K562 (cell line): ENCODE measurements around the gene MMS19. TPM values are rescaled to one million over a fixed set of nuclear protein-coding genes. Genes with fewer than 3 reads are reported as not detected.
A peak's percentile ranks its signal among the peaks of the same experiment; 100 is the strongest.

ENCODE experiments used
- ATAC-seq: fragments of 200-7000 bp; cut with Tn5 transposase; 3 replicates; pipeline ENCODE4 v1.9.1; 2020; ENCODE audit warnings: moderate library complexity
- Bru-seq: library from RNA; stranded (reverse); fragments of 400-500 nt; gene quantifications from one replicate; lab custom pipeline; 2021; lab: Mats Ljungman, UMichigan
- BruChase-seq, 2 experiments: library from RNA; stranded (reverse); fragments of 400-500 nt; gene quantifications; one replicate each; lab custom pipeline; 2021; lab: Mats Ljungman, UMichigan
- BruUV-seq: library from RNA; stranded (reverse); fragments of 400-500 nt; replicated peaks from 2 replicates; lab custom pipeline; 2021; lab: Mats Ljungman, UMichigan
- CTCF ChIA-PET: fragments of 300-600 bp; formaldehyde crosslinking; extraction: SDS; loops from one replicate; lab custom pipeline; 2021; ENCODE audit warnings: low intra/inter-chr PET ratio; lab: Yijun Ruan, JAX
- POLR2A ChIA-PET: fragments of 300-600, 350-650 bp; sonication (Branson Sonifier 250); formaldehyde crosslinking; extraction: SDS; loops from one replicate; lab custom pipeline; 2021; ENCODE audit warnings: antibody characterized with exemption, inconsistent platforms; lab: Yijun Ruan, JAX
- DNase-seq, 4 experiments: peaks; one replicate each; pipeline versions ENCODE4 v3.0.0 to v3.0.0-alpha.2; 2011 to 2018; ENCODE audit warnings: low spot score in 3 of 4, mixed read lengths in 3 of 4; ENCODE audit errors: extremely low read depth in 1 of 4
- FAIRE-seq: peaks from 2 replicates; lab custom pipeline; 2011; peaks lifted over from hg19 to GRCh38; lab: Jason Lieb, UNC
- H2AFZ ChIP-seq: 2 replicates; pipeline ENCODE4 v1.6.0; 2011; ENCODE audit warnings: low read depth, low read length, control low read depth, inconsistent platforms
- H3K27ac ChIP-seq: fragments of 200-600 bp; 3 replicates; pipeline ENCODE4 v1.8.0; 2011; ENCODE audit warnings: low read depth, mild to moderate bottlenecking, control low read depth, inconsistent platforms, low read length, moderate library complexity, mixed read lengths; ENCODE audit errors: extremely low read depth
- H3K27me3 ChIP-seq, 2 experiments: fragments of 300-600 bp in 1 of 2; 2 replicates in 1 of 2; 3 replicates in 1 of 2; pipeline versions ENCODE4 v1.6.0 to v1.8.0; 2011; ENCODE audit warnings: inconsistent platforms in 2 of 2, low read length in 2 of 2, mild to moderate bottlenecking in 1 of 2, mixed read lengths in 1 of 2, moderate library complexity in 1 of 2; ENCODE audit not compliant: control insufficient read depth in 2 of 2, insufficient read depth in 2 of 2
- H3K36me3 ChIP-seq: fragments of 300-600 bp; 3 replicates; pipeline ENCODE4 v1.8.0; 2011; ENCODE audit warnings: mild to moderate bottlenecking, low read length, inconsistent platforms; ENCODE audit not compliant: control insufficient read depth, insufficient read depth
- H3K4me1 ChIP-seq, 2 experiments: fragments of 200-600 bp in 1 of 2; replicated peaks in 1 of 2; 2 replicates in 1 of 2; 3 replicates in 1 of 2; pipeline versions ENCODE4 v1.5.1 to v1.8.0; 2011; ENCODE audit warnings: inconsistent platforms in 2 of 2, low read length in 2 of 2, mild to moderate bottlenecking in 1 of 2, mixed read lengths in 1 of 2, moderate library complexity in 1 of 2; ENCODE audit not compliant: control insufficient read depth in 2 of 2, insufficient read depth in 2 of 2
- H3K4me2 ChIP-seq: 2 replicates; pipeline ENCODE4 v1.6.1; 2011; ENCODE audit warnings: low read length, control low read depth, inconsistent platforms, mixed read lengths; ENCODE audit not compliant: insufficient read depth
- H3K4me3 ChIP-seq: fragments of 200-600 bp; sonication (generic), shearing (Covaris generic); 2 replicates; pipeline ENCODE4 v1.5.1; 2016; ENCODE audit warnings: control low read depth, inconsistent platforms
- H3K79me2 ChIP-seq: fragments of 200-600 bp; 3 replicates; pipeline ENCODE4 v1.8.0; 2011; ENCODE audit warnings: low read length, inconsistent platforms; ENCODE audit not compliant: control insufficient read depth, insufficient read depth
- H3K9ac ChIP-seq, 2 experiments: 2 replicates each; pipeline versions ENCODE4 v1.6.0 to v1.6.1; 2011; ENCODE audit warnings: low read depth in 2 of 2, low read length in 2 of 2, control low read depth in 1 of 2, inconsistent platforms in 1 of 2, mild to moderate bottlenecking in 1 of 2, mixed read lengths in 1 of 2; ENCODE audit not compliant: insufficient read depth in 1 of 2
- H3K9me1 ChIP-seq: one replicate; pipeline ENCODE4 v1.6.0; 2011; ENCODE audit warnings: inconsistent platforms, mild to moderate bottlenecking, low read length, moderate library complexity; ENCODE audit not compliant: control insufficient read depth, insufficient read depth
- H3K9me3 ChIP-seq: replicated peaks from 2 replicates; pipeline ENCODE4 v1.5.1; 2011; ENCODE audit warnings: low read depth, low read length, inconsistent platforms; ENCODE audit not compliant: control insufficient read depth, insufficient read depth
- H4K20me1 ChIP-seq: replicated peaks from 2 replicates; pipeline ENCODE4 v1.6.1; 2011; ENCODE audit warnings: low read length, inconsistent platforms, mixed read lengths; ENCODE audit not compliant: control insufficient read depth, insufficient read depth
- ESRRB ChIP-seq: fragments of 250-450 bp; sonication (Bioruptor Pico); IDR thresholded peaks from 2 replicates; pipeline ENCODE4 v1.5.0; 2020; ENCODE audit warnings: mild to moderate bottlenecking, moderate library complexity, borderline replicate concordance
- HDGF ChIP-seq: fragments of 450-650 bp; IDR thresholded peaks from 2 replicates; pipeline ENCODE4 v1.6.1; 2016
- HMBOX1 ChIP-seq: sonication (generic); IDR thresholded peaks from 2 replicates; pipeline ENCODE4 v1.6.1; 2016
- NFE2L1 ChIP-seq: fragments of 450-650 bp; IDR thresholded peaks from 2 replicates; pipeline ENCODE4 v1.6.1; 2016; ENCODE audit warnings: missing genetic modification characterization, low read depth, mild to moderate bottlenecking, missing compliant biosample characterization, moderate library complexity, borderline replicate concordance
- NFIC ChIP-seq: fragments of 450-650 bp; IDR thresholded peaks from 2 replicates; pipeline ENCODE4 v1.6.1; 2017; ENCODE audit warnings: mild to moderate bottlenecking, inconsistent platforms
- POLR2A ChIP-seq: fragments of 450-650 bp; conservative IDR thresholded peaks from 2 replicates; pipeline ENCODE4 v1.6.1; 2016
- POLR2G ChIP-seq: fragments of 200-400 bp; formaldehyde crosslinking; IDR thresholded peaks from 2 replicates; pipeline ENCODE4 v1.6.1; 2017; ENCODE audit warnings: low read depth, mild to moderate bottlenecking, antibody characterized with exemption, low read length, moderate library complexity
- RBFOX2 ChIP-seq: fragments of 200-400 bp; formaldehyde crosslinking; IDR thresholded peaks from 2 replicates; pipeline ENCODE4 v1.6.1; 2017; ENCODE audit warnings: low read depth, mild to moderate bottlenecking, low read length, moderate library complexity
- SAP30 ChIP-seq: fragments of 200-600 bp; sonication (generic); IDR thresholded peaks from 2 replicates; pipeline ENCODE4 v1.6.1; 2012; ENCODE audit warnings: borderline replicate concordance, low read depth, mild to moderate bottlenecking, moderate library complexity, low read length, control low read depth, inconsistent platforms; ENCODE audit not compliant: insufficient read depth, poor library complexity, severe bottlenecking
- WGBS: fragments of 100-300 bp; shearing (Covaris generic); methylation state at CpG from one replicate; pipeline ENCODE4 v1.1.6; 2016; ENCODE audit warnings: low coverage, mixed read lengths; ENCODE audit not compliant: insufficient coverage; ENCODE audit errors: missing lambda C conversion rate; 5-methylcytosine and 5-hydroxymethylcytosine counted together
- in situ Hi-C: fragments of 300-500 bp; cut with MboI; formaldehyde crosslinking; loops from 4 replicates; pipeline ENCODE4 v1.15.0; 2018; ENCODE audit warnings: inconsistent platforms, mixed read lengths
- intact Hi-C: fragments of 100-400 bp; cut with micrococcal nuclease; formaldehyde crosslinking; loops from 2 replicates; pipeline ENCODE4 v1.14.2; 2022
- long read RNA-seq, 3 experiments: library from polyadenylated mRNA in 2 of 3; library from RNA in 1 of 3; unstranded in 2 of 3; stranded (forward) in 1 of 3; transcript quantifications; one replicate each; pipeline ENCODE4 v2.0.0, GENCODE V29; 2019 to 2022
- polyA minus RNA-seq, 3 experiments: library from RNA; depleted of rRNA, polyadenylated mRNA; stranded (reverse); fragments of >200 nt; gene quantifications; 2 replicates each; pipeline ENCODE4 v1.2.3, GENCODE V29; 2011
- polyA plus RNA-seq, 8 experiments: library from polyadenylated mRNA; depleted of rRNA in 4 of 8; stranded (reverse) in 5 of 8; unstranded in 3 of 8; fragments of >200 nt; fragmentation: Nextera tagmentation in 2 of 8; fragmentation: Illumina TruSeq in 1 of 8; extraction: Ambion mirVana in 2 of 8; extraction: Trizol in 1 of 8; gene quantifications; 2 replicates each; pipeline versions ENCODE4 v1.2.1 to v1.2.3, GENCODE V29; 2011 to 2014; ENCODE audit warnings: inconsistent platforms in 1 of 8, missing spikeins in 1 of 8
- total RNA-seq, 7 experiments: library from RNA; depleted of rRNA in 6 of 7; stranded (reverse); fragments of >200 nt in 6 of 7; fragmentation: Illumina TruSeq in 2 of 7; extraction: Trizol in 2 of 7; gene quantifications; 2 replicates each; pipeline versions ENCODE4 v1.2.1 to v1.2.3, GENCODE V29; 2011 to 2021; ENCODE audit warnings: low replicate concordance in 1 of 7
- TF ChIP-seq, protein P1 (sequence below): fragments of 450-650 bp; formaldehyde crosslinking; IDR thresholded peaks from 2 replicates; pipeline ENCODE4 v1.4.0; 2022; ENCODE audit warnings: mild to moderate bottlenecking, moderate library complexity
- TF ChIP-seq, protein P2 (sequence below): fragments of 200-400 bp; formaldehyde crosslinking; IDR thresholded peaks from 2 replicates; pipeline ENCODE4 v1.6.1; 2017; ENCODE audit warnings: mild to moderate bottlenecking, low read depth, low read length, moderate library complexity

Gene MMS19
- total RNA-seq (2011; cell fraction: chromatin; rRNA removed; ENCODE audit: low replicate concordance), result 168 and 315 TPM in 2 replicates
- total RNA-seq (2011; cell fraction: nucleolus; rRNA removed), result 168 and 191 TPM in 2 replicates
- total RNA-seq (2011; cell fraction: nucleoplasm; rRNA removed), result 147 and 149 TPM in 2 replicates
- total RNA-seq (2014; rRNA removed) (68.9 and 74.1 TPM in 2 replicates), total RNA-seq (2014; rRNA removed; fragmentation: Illumina TruSeq; extraction: Trizol) (51.3 and 60.4 TPM in 2 replicates), total RNA-seq (2015; rRNA removed; fragmentation: Illumina TruSeq; extraction: Trizol) (52.8 and 56.3 TPM in 2 replicates), total RNA-seq (2021) (70.6 and 75.6 TPM in 2 replicates), polyA plus RNA-seq (2011; rRNA removed) (110 and 113 TPM in 2 replicates), polyA plus RNA-seq (2014; fragmentation: Illumina TruSeq; extraction: Trizol) (61.1 and 62.1 TPM in 2 replicates), polyA plus RNA-seq (2014; fragmentation: Nextera tagmentation; extraction: Ambion mirVana) (10 to 100 TPM; 40.1 to 62.9 TPM), polyA plus RNA-seq (2014; rRNA removed) (71.7 and 74.6 TPM in 2 replicates), polyA minus RNA-seq (2011; rRNA and poly(A)+ RNA removed) (119 and 129 TPM in 2 replicates), Bru-seq, nascent RNA (percentile 77 among the genes with signal in this experiment), BruChase-seq, experiment 1, labeled RNA remaining after a 2-hour chase (percentile 78 among the genes with signal in this experiment), BruChase-seq, experiment 2, labeled RNA remaining after a 6-hour chase (percentile 76 among the genes with signal in this experiment)
- 113 and 145 TPM in 2 replicates for polyA plus RNA-seq (2011; cell fraction: cytosol; rRNA removed)
- polyA plus RNA-seq (2011; cell fraction: nucleus; rRNA removed), result 256 and 261 TPM in 2 replicates
- polyA plus RNA-seq (2012), result 42.5 and 45.3 TPM in 2 replicates
- polyA minus RNA-seq (2011; cell fraction: cytosol; rRNA and poly(A)+ RNA removed), result 48.5 and 68.5 TPM in 2 replicates
- polyA minus RNA-seq (2011; cell fraction: nucleus; rRNA and poly(A)+ RNA removed), result 67.3 and 95.6 TPM in 2 replicates
- long read RNA-seq, experiment 1, transcript MMS19-209 (31 exons, 3,797 nt), result major isoform, 11 of 84 reads
- long read RNA-seq, experiment 1, partial matches to known transcripts, result 52 of 84 reads
- long read RNA-seq, experiment 1, other reads (novel, unspliced or antisense), result 19 of 84 reads
- long read RNA-seq, experiment 2, transcript MMS19-209 (31 exons, 3,797 nt), result major isoform, 9 of 58 reads
- long read RNA-seq, experiment 2, partial matches to known transcripts, result 19 of 58 reads
- long read RNA-seq, experiment 2, other reads (novel, unspliced or antisense), result 28 of 58 reads
- long read RNA-seq, experiment 3, partial matches to known transcripts, result 2 of 8 reads
- long read RNA-seq, experiment 3, other reads (novel, unspliced or antisense), result 4 of 8 reads

- ChIA-PET CTCF (no interaction called here), POLR2A (interaction anchor here (0.8 to 1.4 kb wide), 3 partner anchors 10 to 41 kb away, joined by 4 to 8 read pairs (median 4); no protein-coding TSS in a partner anchor)
- Histone ChIP-seq H4K20me1 (peaks cover 16% of the 10 kb centered on the region; the same call in 1 of the 2 replicates), H3K79me2 (peaks cover 49% of the 10 kb centered on the region), H3K9ac (peak within 1 kb of the TSS; percentile 94), H3K4me1 (peaks cover 5 to 30% of the 10 kb centered on the region in 2 experiments; a peak in 4 of 5 replicates), H3K36me3 (peaks cover 23% of the 10 kb centered on the region; the same call in 2 of the 3 replicates), H3K27ac (peak within 1 kb of the TSS; percentile 94), H2AFZ (peak within 1 kb of the TSS; percentile 94), H3K9me3 (no peaks in the 10 kb centered on the region), H3K9me1 (no peaks in the 10 kb centered on the region), H3K4me3 (peak within 1 kb of the TSS; percentile 97), H3K27me3 (peaks cover 6 to 23% of the 10 kb centered on the region in 2 experiments; a peak in 3 of 5 replicates), H3K4me2 (peak within 1 kb of the TSS; percentile 91)
- BruUV-seq, result no TSS peak
- peak; percentile 95 to 97 (median 95) for DNase-seq
- ATAC-seq, result peak; percentile 91
- 0% methylated on average over 19 of the region's 73 CpGs for WGBS
- FAIRE-seq, result peak; percentile 85
- in situ Hi-C loops, result no loop called here
- intact Hi-C loops, result no loop called here
- TF ChIP-seq POLR2A, result peak; percentile 90
- no peak for TF ChIP-seq HMBOX1
- peak; percentile 97 for TF ChIP-seq POLR2G
- TF ChIP-seq, protein P1, sequence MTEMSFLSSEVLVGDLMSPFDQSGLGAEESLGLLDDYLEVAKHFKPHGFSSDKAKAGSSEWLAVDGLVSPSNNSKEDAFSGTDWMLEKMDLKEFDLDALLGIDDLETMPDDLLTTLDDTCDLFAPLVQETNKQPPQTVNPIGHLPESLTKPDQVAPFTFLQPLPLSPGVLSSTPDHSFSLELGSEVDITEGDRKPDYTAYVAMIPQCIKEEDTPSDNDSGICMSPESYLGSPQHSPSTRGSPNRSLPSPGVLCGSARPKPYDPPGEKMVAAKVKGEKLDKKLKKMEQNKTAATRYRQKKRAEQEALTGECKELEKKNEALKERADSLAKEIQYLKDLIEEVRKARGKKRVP (CRISPR knock-in tag), result 0 out of 2 replicates have a peak, but pooled peaks have one; percentile 18
- peak; percentile 93 for TF ChIP-seq RBFOX2
- no peak for TF ChIP-seq ESRRB
- TF ChIP-seq NFE2L1 (tag), result no peak
- no peak for TF ChIP-seq SAP30
- 0 out of 2 replicates have a peak, but pooled peaks have one; percentile 12 for TF ChIP-seq NFIC
- TF ChIP-seq, protein P2, sequence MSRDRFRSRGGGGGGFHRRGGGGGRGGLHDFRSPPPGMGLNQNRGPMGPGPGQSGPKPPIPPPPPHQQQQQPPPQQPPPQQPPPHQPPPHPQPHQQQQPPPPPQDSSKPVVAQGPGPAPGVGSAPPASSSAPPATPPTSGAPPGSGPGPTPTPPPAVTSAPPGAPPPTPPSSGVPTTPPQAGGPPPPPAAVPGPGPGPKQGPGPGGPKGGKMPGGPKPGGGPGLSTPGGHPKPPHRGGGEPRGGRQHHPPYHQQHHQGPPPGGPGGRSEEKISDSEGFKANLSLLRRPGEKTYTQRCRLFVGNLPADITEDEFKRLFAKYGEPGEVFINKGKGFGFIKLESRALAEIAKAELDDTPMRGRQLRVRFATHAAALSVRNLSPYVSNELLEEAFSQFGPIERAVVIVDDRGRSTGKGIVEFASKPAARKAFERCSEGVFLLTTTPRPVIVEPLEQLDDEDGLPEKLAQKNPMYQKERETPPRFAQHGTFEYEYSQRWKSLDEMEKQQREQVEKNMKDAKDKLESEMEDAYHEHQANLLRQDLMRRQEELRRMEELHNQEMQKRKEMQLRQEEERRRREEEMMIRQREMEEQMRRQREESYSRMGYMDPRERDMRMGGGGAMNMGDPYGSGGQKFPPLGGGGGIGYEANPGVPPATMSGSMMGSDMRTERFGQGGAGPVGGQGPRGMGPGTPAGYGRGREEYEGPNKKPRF, result no peak
- TF ChIP-seq HDGF, result no peak
These were observed at the start of gene MMS19 for GRCh38 chr10:97498076-97498840. MMS19 (minus strand) TSS chr10:97498422; CDS start chr10:97498384, 38 bp downstream.
